NB4 (cell line): Measurements from ENCODE around the gene CETP.

ENCODE experiments used
- CTCF ChIP-seq: IDR thresholded peaks from one replicate; pipeline ENCODE4 v1.5.1; 2012; ENCODE audit warnings: low read depth, low read length
- MAX ChIP-seq: IDR thresholded peaks from 2 replicates; pipeline ENCODE4 v1.6.1; 2011; ENCODE audit warnings: low read depth, low read length
- MYC ChIP-seq: IDR thresholded peaks from 2 replicates; pipeline ENCODE4 v1.6.1; 2011; ENCODE audit warnings: low read depth, low read length
- POLR2A ChIP-seq: IDR thresholded peaks from 2 replicates; pipeline ENCODE4 v1.6.1; 2011; ENCODE audit warnings: mild to moderate bottlenecking; ENCODE audit not compliant: insufficient read length; ENCODE audit errors: extremely low read depth

- TF ChIP-seq CTCF, result no peak
- no peak for TF ChIP-seq POLR2A
- TF ChIP-seq MYC, result no peak
- TF ChIP-seq MAX, result no peak
These were observed 45.8 kb downstream of the CETP start for GRCh38 chr16:57007530-57007929.
